Natural killer cell treated with Interleukin-12 subunit alpha and Interleukin-12 subunit beta and Interleukin-15 and Interleukin-18, amount 100 ng/mL, for 72 hours (primary cell): ENCODE measurements around the gene SAFB2. TPM values are rescaled to one million over a fixed set of nuclear protein-coding genes. Genes with fewer than 3 reads are reported as not detected.

ENCODE experiments used
- ATAC-seq, 2 donors: fragments of 150-1000 bp; cut with Tn5 transposase in 1 of 2; sonication (Bioruptor Pico), chemical (Tn5 transposase) in 1 of 2; 2 replicates each; pipeline ENCODE4 v1.10.0; 2021
- DNase-seq: peaks from one replicate; pipeline ENCODE4 v3.0.0; 2022; ENCODE audit warnings: low spot score
- H3K27ac Mint-ChIP-seq, 2 donors: 1 replicate in 1 of 2; 2 replicates in 1 of 2; pipeline ENCODE4 v1.8.0; 2022; ENCODE audit warnings: mixed read lengths in 2 of 2, mild to moderate bottlenecking in 1 of 2, moderate library complexity in 1 of 2
- H3K27me3 Mint-ChIP-seq, 2 donors: 1 replicate in 1 of 2; 2 replicates in 1 of 2; pipeline ENCODE4 v1.8.0; 2022; ENCODE audit warnings: mixed read lengths in 2 of 2
- H3K36me3 Mint-ChIP-seq: one replicate; pipeline ENCODE4 v1.8.0; 2022; ENCODE audit warnings: mixed read lengths
- H3K4me1 Mint-ChIP-seq, 2 donors: 1 replicate in 1 of 2; 2 replicates in 1 of 2; pipeline ENCODE4 v1.8.0; 2022; ENCODE audit warnings: low read depth in 2 of 2, mixed read lengths in 2 of 2, mild to moderate bottlenecking in 1 of 2
- H3K4me3 Mint-ChIP-seq: one replicate; pipeline ENCODE4 v1.8.0; 2022; ENCODE audit warnings: mixed read lengths
- H3K9me3 Mint-ChIP-seq: 2 replicates; pipeline ENCODE4 v1.8.0; 2022; ENCODE audit warnings: mixed read lengths
- total RNA-seq, 2 donors: library from RNA; stranded (reverse); gene quantifications; one replicate each; pipeline ENCODE4 v1.2.3, GENCODE V29; 2022

The SAFB2 gene
- total RNA-seq, 2 donors from 2014 or later, result 116 to 204 TPM

DNA sequence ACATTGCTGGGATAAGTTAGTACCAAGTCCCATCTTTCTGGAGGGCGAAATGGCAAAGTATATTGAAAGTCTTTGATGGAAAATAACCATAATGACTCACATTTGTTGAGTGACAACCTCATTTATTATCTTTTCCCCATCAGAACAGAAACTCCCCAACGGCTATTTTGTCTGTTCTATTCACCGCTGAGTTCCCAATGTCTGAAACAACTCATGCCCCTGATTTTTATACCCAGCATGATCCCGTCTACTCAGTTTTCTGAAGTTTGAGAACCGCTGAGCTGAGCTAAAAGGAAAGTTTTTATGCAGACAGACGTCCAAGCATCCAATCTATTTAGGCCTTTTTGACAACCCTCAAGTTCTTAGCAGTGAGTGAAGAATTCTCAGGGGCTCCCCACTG is 47.0 kb downstream of the SAFB2 start:
- H3K4me3 Mint-ChIP-seq, result no peak overlapping the region
- H3K27ac Mint-ChIP-seq, result no peak overlapping the region
- DNase-seq, result no peak

DNA sequence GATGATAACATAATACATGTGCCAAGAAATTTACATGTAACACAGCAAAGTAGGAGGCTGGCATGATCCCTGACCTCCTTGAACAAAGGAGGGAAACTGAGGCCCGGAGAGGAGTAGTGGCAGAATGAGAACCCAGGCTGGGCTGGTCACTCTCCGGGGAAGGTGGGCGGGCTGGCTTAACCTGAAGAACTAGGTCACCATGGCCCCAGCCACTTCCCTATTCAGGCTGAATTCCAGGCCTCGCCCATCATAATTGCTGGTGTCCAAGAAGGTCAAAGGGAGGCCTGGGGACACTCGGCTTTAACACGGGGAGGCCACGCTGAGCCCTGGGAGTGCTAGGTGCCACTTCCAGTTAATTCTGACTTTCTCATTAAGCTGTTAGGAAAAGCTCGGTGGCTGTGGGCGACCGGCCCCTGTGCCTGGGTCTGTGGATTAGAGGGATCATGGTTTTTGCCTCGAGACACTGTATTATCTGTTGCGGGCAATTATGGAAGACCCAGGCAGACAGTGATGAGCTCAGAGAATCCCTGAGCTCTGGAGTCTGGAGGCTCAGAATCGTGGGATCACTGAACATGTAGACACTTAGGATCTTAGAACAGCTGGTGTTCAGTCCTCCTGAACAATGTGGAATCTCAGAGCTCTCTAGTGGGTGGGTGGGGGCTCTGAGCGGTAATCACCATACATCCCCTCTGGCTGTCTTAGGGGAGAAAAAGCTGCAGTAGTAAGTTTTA is 49.9 kb downstream of the SAFB2 start:
- Mint-ChIP-seq H3K27ac (no peak overlapping the region), H3K4me3 (no peak overlapping the region), H3K4me1 (peaks cover under 1 to 2% of the 10 kb centered on the region in 2 donors), H3K27me3 (no peaks in the 10 kb centered on the region), H3K36me3 (no peaks in the 10 kb centered on the region), H3K9me3 (no peaks in the 10 kb centered on the region)
- DNase-seq (no peak), ATAC-seq (no peak)

More for the DNA sequence above, 47.0 kb downstream of the SAFB2 start:
- no peak for ATAC-seq
- H3K9me3 Mint-ChIP-seq, result no peaks in the 10 kb centered on the region
- peaks cover 9% of the 10 kb centered on the region in 2 donors for H3K4me1 Mint-ChIP-seq
- no peaks in the 10 kb centered on the region for H3K27me3 Mint-ChIP-seq
- no peaks in the 10 kb centered on the region for H3K36me3 Mint-ChIP-seq

GRCh38 chr19:5571777-5572176 is 50.8 kb downstream of the SAFB2 start:
- H3K27me3 Mint-ChIP-seq, result no peaks in the 10 kb centered on the region
- DNase-seq, result no peak
- no peak overlapping the region for H3K27ac Mint-ChIP-seq
- no peak for ATAC-seq
- no peaks in the 10 kb centered on the region for H3K4me1 Mint-ChIP-seq
- no peak overlapping the region for H3K4me3 Mint-ChIP-seq
- no peaks in the 10 kb centered on the region for H3K9me3 Mint-ChIP-seq
- no peaks in the 10 kb centered on the region for H3K36me3 Mint-ChIP-seq

DNA sequence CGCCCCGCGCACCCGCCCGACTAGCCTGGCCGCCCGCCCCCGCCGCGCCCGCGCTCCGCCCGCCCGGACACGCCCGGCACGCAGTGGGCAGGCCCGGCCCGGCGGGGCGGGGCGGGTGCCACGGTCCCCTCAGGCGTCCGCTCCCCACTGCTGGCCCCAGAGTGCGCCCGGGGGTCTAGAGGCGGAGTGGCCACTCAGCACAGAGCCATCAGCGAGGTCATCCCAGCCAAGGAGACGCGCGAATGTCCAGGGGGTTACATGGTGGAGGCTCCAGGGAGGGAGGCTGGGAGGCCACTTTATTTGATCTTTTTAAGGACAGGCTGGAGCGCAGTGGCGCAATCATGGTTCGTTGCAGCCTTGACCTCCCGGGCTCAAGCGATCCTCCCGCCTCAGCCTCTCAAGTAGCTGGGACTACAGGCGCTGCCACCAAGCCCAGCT is 54.6 kb downstream of the SAFB2 start:
- peaks cover 0 to 6% of the 10 kb centered on the region in 2 donors for H3K27me3 Mint-ChIP-seq
- no peaks in the 10 kb centered on the region for H3K4me1 Mint-ChIP-seq
- DNase-seq (no peak), ATAC-seq (no peak)
- no peaks in the 10 kb centered on the region for H3K36me3 Mint-ChIP-seq
- H3K4me3 Mint-ChIP-seq, result no peak overlapping the region
- H3K27ac Mint-ChIP-seq, result no peak overlapping the region
- no peaks in the 10 kb centered on the region for H3K9me3 Mint-ChIP-seq

- ATAC-seq, result no peak
- Mint-ChIP-seq H3K4me1 (no peaks in the 10 kb centered on the region), H3K4me3 (no peak within 1 kb of the TSS), H3K36me3 (no peaks in the 10 kb centered on the region), H3K27me3 (peaks cover 0 to 6% of the 10 kb centered on the region in 2 donors), H3K27ac (no peak within 1 kb of the TSS), H3K9me3 (no peaks in the 10 kb centered on the region)
- no peak for DNase-seq
Measured at GRCh38 chr19:5567360-5567969, 55.1 kb downstream of the SAFB2 start, which contains the start of gene TINCR. TINCR (minus strand) TSS chr19:5567953.

DNA sequence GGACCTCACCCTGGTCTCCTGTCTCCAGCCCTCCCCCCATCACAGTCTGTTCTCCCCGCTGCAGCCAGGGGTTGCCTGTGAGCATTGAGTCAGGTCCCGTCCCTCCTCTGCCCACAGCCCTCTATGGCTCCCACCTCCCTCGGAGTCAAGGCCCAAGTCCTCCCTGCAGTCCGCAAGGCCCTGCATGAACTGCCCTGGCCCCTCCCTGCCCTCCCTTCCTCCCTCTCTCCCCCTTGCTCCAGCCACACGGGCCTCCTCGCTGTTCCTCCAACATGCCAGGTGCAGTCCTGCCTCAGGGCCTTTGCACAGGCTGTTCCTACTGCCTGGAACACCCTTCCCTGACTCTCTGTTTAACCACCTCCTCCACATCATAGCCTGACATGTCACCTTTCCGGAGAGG is 57.6 kb downstream of the SAFB2 start:
- H3K9me3 Mint-ChIP-seq, result no peaks in the 10 kb centered on the region
- DNase-seq (no peak), ATAC-seq (peak in 1 of 2 donors; percentile 40)
- peaks cover 0 to 10% of the 10 kb centered on the region in 2 donors for H3K27me3 Mint-ChIP-seq
- no peaks in the 10 kb centered on the region for H3K36me3 Mint-ChIP-seq
- no peaks in the 10 kb centered on the region for H3K4me1 Mint-ChIP-seq
- H3K4me3 Mint-ChIP-seq, result no peak overlapping the region
- no peak overlapping the region for H3K27ac Mint-ChIP-seq

DNA sequence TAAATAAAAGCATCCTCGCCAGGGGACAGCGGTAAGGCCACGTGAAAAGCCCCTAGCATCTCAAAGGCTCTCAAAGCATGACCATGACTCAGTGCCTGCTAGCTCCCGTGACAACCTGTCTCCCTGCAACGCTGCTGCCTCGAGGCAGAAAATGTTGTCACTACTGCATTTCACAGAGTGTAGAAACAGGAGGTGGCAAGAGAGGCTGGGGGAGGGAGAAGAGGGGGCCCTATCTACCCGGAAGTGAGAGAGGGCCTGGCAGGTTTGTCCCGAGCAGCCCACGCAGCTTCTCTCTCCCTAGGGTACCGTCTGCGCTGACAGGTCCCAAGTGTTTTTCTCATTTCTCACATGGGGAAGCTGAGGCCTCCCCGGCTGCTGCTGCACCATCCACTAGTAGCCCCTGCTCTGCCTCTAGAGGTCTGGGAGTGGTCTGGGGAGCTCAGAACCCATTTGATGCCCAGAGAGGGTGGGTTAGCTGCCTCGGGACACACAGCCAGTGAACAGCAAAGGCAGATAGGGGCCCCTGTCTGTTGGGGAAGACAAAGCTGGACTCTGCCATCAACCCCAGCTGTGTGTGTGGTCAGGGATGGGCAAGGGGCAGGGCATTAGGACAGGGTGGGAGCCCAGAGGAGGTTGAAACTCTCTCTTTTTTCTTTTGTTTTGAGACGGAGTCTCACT is 58.5 kb downstream of the SAFB2 start:
- Mint-ChIP-seq H3K27me3 (peaks cover 0 to 10% of the 10 kb centered on the region in 2 donors), H3K27ac (no peak overlapping the region), H3K4me1 (no peaks in the 10 kb centered on the region), H3K9me3 (no peaks in the 10 kb centered on the region), H3K4me3 (no peak overlapping the region), H3K36me3 (no peaks in the 10 kb centered on the region)
- DNase-seq (no peak), ATAC-seq (no peak)

- no peaks in the 10 kb centered on the region for H3K36me3 Mint-ChIP-seq
- no peak overlapping the region for H3K4me3 Mint-ChIP-seq
- no peak overlapping the region for H3K27ac Mint-ChIP-seq
- H3K27me3 Mint-ChIP-seq, result peaks cover 6 to 16% of the 10 kb centered on the region in 2 donors
- DNase-seq, result no peak
- no peaks in the 10 kb centered on the region for H3K9me3 Mint-ChIP-seq
- no peaks in the 10 kb centered on the region for H3K4me1 Mint-ChIP-seq
- ATAC-seq, result no peak
Measured at GRCh38 chr19:5563008-5563431, 59.6 kb downstream of the SAFB2 start.

GRCh38 chr19:5562280-5562679 is 60.3 kb downstream of the SAFB2 start:
- no peak overlapping the region for H3K27ac Mint-ChIP-seq
- H3K4me1 Mint-ChIP-seq, result no peaks in the 10 kb centered on the region
- H3K27me3 Mint-ChIP-seq, result peaks cover 14 to 16% of the 10 kb centered on the region in 2 donors
- ATAC-seq (no peak), DNase-seq (no peak)
- no peaks in the 10 kb centered on the region for H3K9me3 Mint-ChIP-seq
- H3K36me3 Mint-ChIP-seq, result no peaks in the 10 kb centered on the region
- no peak overlapping the region for H3K4me3 Mint-ChIP-seq

DNA sequence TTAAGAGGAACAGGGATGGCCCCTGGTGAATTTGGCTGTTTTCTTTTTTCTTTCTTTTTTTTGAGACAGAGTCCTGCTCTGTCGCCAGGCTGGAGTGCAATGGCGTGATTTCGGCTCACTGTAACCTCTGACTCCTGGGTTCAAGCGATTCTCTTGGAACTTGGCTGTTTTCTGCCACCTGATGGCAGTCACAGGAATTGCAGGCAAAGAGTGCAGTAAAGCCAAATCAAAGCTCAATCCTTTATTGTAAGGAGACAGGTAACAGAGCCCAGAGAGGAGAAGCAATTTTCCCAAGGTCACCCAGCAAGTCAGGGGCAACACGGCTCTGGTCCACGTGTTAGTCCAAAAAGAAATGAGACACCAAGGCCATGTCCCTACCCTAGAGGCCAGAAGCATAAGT is 61.0 kb downstream of the SAFB2 start:
- H3K9me3 Mint-ChIP-seq, result no peaks in the 10 kb centered on the region
- H3K4me1 Mint-ChIP-seq, result no peaks in the 10 kb centered on the region
- ATAC-seq (no peak), DNase-seq (no peak)
- no peak overlapping the region for H3K27ac Mint-ChIP-seq
- no peak overlapping the region for H3K4me3 Mint-ChIP-seq
- H3K36me3 Mint-ChIP-seq, result no peaks in the 10 kb centered on the region
- H3K27me3 Mint-ChIP-seq, result peaks cover 16 to 21% of the 10 kb centered on the region in 2 donors

GRCh38 chr19:5560156-5560555 is 62.4 kb downstream of the SAFB2 start:
- Mint-ChIP-seq H3K9me3 (no peaks in the 10 kb centered on the region), H3K27ac (no peak overlapping the region), H3K4me1 (no peaks in the 10 kb centered on the region), H3K4me3 (no peak overlapping the region), H3K27me3 (peaks cover 12 to 23% of the 10 kb centered on the region in 2 donors), H3K36me3 (no peaks in the 10 kb centered on the region)
- DNase-seq, result no peak
- ATAC-seq, result no peak

DNA sequence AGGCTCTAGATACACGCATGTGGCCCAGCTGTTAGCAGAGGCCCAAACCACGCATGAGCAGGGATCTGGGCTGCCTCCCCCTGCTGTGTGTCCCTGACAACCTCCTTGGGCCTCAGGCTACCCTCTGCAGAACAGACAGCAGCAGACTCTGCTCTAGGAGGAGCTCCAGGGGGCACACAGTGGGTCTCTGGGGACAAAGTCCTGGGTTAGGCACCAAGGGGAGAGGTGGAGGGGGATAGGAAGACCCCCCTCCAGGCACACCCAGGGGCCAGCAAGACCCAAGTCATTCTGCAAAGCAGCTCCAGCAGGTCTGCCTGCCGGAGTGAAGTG is 62.8 kb downstream of the SAFB2 start:
- Mint-ChIP-seq H3K9me3 (no peaks in the 10 kb centered on the region), H3K27ac (no peak overlapping the region), H3K27me3 (peaks cover 10 to 23% of the 10 kb centered on the region in 2 donors), H3K4me1 (no peaks in the 10 kb centered on the region), H3K36me3 (no peaks in the 10 kb centered on the region), H3K4me3 (no peak overlapping the region)
- ATAC-seq (peak in 1 of 2 donors; percentile 11), DNase-seq (no peak)

GRCh38 chr19:5558101-5558621 is 64.4 kb downstream of the SAFB2 start:
- Mint-ChIP-seq H3K36me3 (no peaks in the 10 kb centered on the region), H3K27me3 (peaks cover 10 to 23% of the 10 kb centered on the region in 2 donors), H3K4me1 (no peaks in the 10 kb centered on the region), H3K27ac (no peak overlapping the region), H3K4me3 (no peak overlapping the region), H3K9me3 (no peaks in the 10 kb centered on the region)
- ATAC-seq (no peak), DNase-seq (no peak)

DNA sequence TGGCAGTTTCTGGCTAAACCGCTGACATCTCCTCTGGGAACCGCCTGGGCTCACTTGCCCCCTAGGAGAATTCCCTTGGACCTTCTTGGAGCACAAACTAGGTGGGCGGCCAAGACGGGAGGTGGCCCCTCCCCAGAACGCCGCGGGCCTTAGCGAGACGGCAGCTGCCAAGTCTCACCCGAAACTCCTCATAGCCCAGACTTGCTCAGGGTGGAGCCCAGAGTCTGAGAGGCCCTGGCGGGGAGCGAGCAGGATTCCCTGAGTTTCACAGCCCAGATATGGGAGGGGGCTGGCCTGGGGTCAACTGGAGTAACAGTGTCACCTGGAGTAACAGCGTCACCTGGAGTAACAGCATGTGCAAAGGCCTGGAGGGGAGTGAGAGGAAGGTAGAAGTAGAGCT is 64.9 kb downstream of the SAFB2 start:
- Mint-ChIP-seq H3K27me3 (peaks cover 10 to 23% of the 10 kb centered on the region in 2 donors), H3K9me3 (no peaks in the 10 kb centered on the region), H3K36me3 (no peaks in the 10 kb centered on the region), H3K4me3 (no peak overlapping the region), H3K27ac (no peak overlapping the region), H3K4me1 (no peaks in the 10 kb centered on the region)
- ATAC-seq, result no peak
- DNase-seq, result no peak
